ENCODE data around the gene CFAP70. TPM values are rescaled to one million over a fixed set of nuclear protein-coding genes. Genes with fewer than 3 reads are reported as not detected.
"Not testable (repeated sequence)": the region's sequence is repeated elsewhere in the genome, so short reads cannot be mapped to it uniquely, and the experiment has no call there.

Gene CFAP70
- 0.18 TPM for polyA plus RNA-seq (2013, experiment 1 of 2; ENCODE audit: insufficient read length)
- 0.19 TPM for polyA plus RNA-seq (2013, experiment 2 of 2; ENCODE audit: insufficient read length)

DNA sequence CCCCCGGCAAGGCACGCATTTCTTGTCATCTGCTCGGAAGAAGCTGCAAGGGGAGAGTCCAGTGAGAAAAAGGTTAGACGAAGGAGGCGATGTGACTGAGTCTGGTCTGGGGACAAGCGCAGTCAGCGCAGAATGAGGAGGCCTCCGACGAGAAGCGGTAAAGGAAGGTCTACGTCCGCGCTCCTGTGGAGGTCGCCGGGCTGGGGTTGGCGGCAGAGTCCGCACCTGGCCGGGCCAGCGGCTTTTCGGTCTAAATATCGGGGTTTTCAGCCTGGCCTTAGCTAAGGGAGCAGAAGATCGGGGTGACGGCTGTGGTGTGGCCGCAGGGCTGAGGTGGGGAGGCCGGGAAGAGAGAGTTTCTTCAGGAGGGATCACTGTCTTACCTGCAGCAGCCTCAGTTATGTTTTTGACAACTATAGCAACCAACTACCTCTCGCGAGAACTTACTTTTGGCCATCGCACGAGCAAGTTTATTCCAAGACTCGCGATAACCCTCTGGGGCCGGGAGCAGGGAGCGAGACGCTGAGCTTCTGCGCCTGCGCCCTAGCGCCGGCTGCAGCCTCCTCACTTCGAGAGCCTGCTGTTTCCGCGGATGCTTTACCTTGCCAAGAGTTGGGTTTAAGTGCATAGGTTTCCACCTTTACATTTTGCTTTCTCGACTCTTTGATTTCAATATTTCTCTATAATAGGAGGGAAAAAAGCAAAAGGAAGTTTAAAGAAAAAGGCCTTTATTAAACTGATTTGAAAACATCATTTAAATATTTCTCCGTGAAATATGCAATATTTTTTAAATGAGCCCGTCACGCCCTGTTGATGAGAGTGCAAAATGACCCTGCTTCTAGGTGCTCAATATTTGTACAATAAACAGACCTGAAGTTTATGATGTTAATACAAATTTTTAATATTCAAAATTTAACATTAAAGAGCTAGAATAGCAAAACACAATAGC lies at the start of gene CFAP70:
CFAP70 (minus strand) TSS at position 534 of the 949 bp plus-strand sequence. CDS start 4,068 bp downstream, outside the sequence.
- DNase-seq: peak; percentile 96

DNA sequence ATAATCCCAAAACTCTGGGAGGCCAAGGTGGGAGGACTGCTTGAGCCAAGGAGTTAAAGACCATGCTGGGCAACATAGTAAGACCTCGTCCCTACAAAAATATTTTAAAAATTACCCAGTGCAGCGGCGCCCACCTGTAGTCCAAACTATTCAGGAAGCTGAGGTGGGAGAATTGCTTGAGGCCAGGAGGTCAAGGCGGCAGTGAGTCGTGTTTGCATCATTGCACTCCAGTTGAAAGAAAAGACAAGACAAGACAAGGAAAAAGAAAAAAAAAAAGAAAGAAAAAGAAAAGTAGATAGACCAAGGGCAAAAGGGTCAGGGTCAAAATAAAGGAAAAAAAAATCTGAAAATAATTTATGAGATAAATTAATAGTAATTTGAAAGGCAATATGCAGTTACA lies 49.4 kb upstream of the CFAP70 start:
- no peak for DNase-seq

DNA sequence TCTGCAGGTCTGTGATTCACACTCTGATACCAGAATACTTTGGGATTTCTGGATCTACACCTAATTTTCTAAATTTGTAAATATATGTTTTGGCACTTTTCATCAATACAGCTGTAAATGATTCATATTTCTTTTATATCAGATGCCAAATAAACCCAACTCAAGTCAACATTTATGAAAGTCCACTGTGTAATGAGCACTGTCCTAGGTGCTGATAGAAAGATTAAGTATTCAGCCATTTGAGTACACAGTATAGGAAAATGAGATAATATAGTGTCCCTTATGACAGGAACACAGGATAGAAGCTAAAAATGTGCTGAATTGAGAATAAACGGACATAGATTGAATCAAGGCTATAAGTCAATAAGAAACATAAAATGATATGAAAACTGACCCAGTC lies 48.8 kb upstream of the CFAP70 start:
- no peak for DNase-seq

DNA sequence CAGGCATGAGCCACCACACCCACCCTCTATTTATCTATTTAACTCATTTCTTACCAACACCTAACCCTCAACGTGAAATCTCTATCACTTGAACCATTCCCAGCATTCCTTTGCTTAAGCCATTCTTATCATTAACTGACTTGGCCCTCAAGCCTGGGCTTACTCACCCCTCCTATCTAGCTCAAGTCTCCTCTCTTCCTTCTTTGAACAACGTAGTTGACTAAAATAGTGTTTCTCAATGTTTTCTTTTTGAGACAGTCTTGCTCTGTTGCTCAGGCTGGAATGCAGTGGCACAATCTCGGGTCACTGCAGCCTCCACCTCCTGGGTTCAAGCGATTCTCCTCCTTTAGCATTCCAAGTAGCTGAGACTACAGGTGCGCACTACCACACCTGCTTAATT lies 48.2 kb upstream of the CFAP70 start:
- no peak for DNase-seq

DNA sequence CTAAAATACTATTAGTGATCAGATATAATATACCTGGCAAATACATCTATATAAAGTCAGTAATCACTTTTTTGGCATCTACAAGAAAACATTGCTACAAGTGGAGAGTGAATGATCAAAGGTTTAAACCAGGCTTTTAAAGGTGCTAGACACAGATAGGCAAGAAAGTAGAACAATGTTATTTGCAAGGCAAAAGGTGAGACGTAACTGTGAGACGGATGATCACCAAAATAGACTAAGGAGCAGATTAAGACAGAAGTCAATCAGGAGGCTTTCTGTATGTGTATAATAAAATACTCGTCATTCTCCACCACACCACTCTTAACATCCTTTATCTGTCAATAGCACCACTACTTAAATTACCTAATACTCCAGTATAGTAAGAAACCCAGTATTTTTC lies 46.9 kb upstream of the CFAP70 start:
- DNase-seq: no peak

DNA sequence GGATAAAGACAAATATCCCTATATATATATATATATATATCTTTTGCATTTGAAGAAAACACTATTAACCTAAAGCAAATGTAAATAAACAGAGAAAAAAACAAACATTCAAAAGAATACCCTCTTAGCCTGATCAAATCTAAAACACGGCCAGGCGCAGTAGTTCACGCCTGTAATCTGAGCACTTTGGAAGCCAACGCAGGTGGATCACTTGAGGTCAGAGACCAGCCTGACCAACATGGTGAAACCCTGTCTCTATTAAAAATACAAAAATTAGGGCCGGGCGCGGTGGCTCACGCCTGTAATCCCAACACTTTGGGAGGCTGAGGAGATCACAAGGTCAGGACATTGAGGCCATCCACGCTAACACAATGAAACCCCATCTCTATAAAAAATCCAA lies 46.0 kb upstream of the CFAP70 start:
- DNase-seq: no peak

DNA sequence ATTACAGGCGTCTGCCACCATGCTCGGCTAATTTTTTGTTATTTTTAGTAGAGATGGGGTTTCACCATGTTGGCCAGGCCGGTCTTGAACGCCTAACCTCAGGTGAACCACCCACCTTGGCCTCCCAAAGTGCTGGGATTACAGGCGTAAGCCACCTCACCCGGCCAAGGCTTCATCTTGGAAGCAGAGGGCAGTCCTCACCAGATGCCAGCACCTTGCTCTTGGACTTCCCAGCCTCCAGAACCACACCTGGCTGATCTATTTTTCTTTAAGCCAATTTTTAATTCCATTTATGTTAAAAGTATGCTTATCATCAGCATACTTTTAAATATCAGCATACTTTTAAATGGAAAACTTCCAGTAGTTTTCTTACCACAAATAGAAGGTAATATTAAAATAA lies 43.0 kb upstream of the CFAP70 start:
- DNase-seq: no peak

DNA sequence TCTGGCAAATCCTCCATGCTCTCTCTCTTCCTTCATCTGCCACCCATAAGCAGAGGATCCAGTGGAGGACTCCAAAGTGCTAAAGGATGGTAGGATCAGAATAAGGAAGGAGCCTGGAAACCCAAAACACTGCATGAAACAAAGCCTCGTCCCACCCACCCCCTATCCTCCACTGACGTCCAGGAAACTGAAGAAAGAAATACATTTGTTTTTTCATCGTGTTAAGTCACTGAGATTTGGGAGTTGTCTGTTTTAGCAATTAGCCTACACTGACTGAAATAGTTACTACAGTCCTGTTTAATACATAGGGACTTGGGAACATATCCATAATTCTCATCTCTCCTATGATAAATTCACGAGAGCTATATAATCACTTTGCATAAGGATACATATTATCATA lies 40.4 kb upstream of the CFAP70 start:
- DNase-seq: no peak

DNA sequence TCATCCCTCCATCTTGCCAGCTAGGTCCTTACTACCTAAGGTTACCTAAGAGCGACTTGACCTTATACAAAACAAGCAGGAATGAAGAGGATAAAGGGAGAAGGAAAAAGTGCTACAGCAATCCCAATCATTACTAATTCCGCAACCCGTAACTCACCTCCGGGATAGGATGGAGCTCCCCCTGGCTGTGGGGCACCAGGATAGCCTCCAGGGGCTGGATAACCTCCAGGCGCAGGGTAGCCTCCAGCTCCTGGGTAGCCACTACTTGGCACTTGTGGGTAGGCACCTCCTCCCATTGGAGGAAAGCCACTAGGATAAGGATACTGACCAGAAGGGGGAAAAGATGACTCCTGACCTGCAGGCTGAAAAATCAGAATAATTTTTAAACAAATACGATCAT lies 39.4 kb upstream of the CFAP70 start:
- DNase-seq: no peak

DNA sequence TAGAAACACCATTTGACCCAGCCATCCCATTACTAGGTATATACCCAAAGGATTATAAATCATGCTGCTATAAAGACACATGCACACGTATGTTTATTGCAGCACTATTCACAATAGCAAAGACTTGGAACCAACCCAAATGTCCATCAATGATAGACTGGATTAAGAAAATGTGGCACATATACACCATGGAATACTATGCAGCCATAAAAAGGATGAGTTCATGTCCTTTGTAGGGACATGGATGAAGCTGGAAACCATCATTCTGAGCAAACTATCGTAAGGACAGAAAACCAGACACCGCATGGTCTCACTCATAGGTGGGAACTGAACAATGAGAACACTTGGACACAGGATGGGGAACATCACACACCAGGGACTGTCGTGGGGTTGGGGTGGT lies 35.7 kb upstream of the CFAP70 start:
- not testable (repeated sequence) for DNase-seq

DNA sequence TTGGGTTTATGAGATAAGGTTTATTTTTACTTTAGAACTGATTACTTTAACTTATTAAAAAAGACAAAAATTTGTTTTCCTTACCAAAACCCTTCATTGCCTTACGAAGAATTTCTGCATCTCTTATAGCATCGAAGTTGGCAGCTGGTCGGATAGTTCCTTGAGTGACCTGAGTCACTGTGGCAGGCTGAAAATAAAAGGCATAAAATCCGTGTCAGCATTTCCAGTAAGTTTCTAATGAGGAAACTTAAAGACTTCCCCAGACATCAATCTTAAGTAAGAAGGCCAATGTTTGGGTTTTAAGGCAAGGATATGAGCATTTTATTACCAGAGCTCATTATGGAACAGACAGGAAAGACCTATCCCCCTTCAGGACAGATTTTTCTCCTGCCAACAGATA lies 29.6 kb upstream of the CFAP70 start:
- no peak for DNase-seq

DNA sequence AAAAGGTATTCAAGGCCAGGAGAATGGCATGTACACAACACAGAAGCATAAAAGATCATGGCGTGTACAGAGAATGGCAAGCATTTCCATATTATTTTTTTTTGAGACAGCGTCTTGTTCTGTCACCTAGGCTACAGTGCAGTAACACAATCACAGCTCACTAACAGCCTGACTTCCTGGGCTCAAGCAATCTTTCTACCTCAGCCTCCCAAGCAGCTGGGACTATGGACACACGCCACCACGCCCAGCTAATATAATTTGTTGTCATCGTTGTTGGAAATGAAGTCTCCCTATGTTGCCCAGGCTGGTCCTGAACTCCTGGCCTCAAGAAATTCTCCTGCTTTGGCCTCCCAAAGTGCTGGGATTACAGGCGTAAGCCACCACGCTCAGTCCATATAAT lies 27.9 kb upstream of the CFAP70 start:
- DNase-seq: no peak

DNA sequence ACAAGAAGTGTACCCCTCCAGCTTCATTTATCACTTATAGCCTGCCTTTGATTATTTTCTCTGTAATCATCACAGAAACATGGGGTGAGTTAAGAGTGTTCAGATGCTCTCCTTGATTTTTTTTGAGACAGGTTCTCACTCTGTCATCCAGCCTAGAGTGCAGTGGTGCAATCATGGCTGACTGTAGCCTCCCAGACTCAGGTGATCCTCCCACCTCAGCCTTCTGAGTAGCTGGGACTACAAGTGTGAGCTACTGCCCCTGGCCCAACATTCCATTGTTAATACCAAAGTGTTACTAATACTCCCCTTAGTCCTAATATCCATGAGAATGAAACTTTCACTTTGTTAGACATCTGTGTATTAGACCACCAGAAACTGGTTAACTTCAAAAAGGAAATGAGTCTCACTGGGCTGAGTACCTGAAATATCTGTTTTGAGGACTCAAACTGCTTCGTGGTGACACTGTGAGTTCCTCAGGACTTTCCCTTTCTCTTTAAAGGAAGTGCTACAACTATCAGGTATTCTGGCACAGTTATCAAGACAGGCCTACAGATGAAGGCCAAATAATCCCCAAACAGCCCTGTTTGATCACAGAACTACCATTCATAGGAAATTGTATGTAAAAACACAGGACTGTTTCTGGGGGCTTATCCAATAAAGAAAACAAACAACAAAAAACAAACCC lies 20.5 kb upstream of the CFAP70 start:
- no peak for DNase-seq

DNA sequence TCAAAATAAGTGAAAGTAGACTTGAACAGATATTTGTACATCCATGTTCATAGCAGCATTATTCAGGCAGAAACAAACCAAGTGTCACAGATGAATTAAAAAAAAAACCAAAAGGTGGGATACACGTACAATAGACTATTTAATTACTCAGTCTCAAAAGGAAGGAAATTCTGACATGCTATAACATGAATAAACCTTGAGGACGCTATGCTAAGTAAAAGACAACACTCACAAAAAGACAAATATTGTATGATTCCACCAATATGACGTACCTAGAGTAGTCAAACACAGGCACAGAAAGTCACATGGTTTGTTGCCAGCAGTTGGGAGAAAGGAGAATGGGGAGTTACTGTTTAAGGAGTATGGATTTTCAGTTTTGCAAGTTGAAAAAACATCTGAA lies 18.0 kb upstream of the CFAP70 start:
- DNase-seq: no peak

DNA sequence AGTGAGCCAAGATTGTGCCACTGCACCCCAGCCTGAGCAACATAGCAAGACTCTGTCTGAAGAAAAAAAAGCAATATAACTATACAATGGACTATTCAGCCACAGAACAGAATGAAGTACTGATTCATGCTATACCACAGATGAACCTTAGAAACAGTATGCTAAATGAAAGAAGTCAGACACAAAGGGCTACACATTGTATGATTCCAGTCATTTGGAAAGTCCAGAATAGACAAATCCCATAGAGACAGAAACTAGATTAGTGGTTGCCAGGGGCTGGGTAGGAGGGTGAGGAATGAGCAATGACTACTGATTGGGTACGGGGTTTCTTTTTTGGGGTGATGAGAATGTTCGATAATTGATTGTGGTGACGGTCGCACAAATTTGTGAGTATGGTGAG lies 9.6 kb upstream of the CFAP70 start:
- no peak for DNase-seq

DNA sequence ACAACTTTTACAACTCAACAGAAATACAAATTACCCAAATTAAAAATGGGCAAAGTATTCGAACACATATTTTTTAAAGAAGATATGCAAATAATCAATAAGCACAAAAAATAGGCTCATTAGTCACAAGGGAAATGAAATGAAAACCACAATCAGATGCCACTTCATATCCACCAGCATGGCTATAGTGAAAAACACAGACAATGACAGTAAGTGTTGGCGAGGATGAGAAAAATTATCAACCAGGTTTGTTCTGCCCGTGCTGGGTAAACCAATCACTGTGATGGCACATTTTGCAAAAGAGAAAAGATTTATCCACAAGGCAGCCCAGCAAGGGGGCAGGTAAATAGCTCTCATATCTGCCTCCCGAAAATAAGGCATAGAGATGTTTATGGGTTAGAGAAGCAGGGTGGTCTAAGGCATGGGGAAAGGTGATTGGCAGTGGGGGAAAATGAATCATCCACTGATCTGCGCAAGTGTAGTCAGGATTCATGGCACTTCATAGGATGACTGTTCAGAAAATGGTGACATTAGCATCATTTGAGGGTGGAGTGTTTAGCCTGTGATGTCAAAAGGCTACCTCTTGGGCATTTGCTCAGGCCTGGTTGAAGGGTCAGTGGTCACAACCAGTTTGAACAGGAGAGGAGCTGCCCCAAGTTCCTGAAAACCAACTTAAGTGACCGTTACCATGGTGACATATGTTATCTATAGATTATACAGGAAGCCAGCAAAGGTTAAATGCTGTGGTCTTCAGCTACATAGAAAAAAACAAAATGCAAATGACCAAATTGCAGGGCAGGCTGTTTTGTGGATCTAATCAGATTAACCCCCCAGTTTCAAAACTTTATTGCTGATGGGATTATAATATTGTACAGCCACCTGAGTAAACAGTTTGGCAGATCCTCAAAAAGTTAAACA lies 8.0 kb upstream of the CFAP70 start:
- DNase-seq: no peak

DNA sequence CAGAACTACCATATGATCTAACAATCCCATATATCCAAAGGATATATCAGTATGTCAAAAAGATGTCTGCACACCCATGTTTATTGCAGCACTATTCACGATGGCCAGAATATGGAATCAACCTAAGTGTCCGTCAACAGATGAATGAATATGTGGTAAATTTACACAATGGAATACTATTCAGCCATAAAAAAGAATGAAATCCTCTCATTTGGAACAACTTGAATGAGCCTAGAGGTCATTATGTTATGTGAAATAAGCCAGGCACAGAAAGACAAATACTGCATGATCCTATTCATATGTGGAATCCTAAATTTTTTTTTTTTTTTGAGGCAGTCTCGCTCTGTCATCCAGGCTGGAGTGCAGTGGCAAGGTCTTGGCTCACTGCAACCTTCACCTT lies 6.3 kb upstream of the CFAP70 start:
- DNase-seq: no peak

DNA sequence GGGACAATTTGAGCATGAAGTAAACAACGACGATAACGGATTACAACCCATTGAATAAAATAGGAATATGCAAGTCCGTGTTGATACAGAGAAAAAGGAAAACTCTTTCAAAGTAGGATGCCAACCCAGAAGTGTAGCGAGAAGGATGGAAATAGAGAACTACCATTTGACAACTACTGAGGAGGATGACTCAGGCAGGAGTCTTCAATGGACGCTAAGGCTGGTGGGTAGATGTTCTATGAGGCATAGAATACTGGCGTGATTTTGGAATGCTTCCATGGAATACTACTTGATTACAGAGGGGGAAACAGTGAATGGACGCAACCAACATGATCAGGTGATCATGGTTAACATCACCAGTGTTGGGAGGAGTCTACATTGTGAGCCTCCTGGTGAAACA lies 828 bp upstream of the CFAP70 start:
- no peak for DNase-seq

DNA sequence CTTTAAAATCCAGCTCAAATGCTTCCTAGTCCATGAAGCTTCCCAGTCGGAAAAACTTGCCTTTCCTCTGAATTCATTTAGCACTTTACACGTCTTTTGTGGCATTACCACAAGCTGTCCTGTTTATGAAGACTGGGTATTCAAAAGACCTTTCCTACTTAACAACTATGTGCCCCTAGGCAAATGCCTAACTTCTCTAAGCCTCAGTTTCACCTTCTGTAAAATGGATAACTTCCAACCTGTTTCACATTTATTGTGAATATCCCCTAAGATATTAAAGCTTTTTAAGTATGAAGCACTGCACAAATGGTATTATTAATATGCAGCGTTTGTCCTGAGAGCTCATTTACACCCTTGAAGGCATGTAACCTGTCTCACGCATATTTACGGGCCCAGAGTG lies 843 bp downstream of the CFAP70 start:
- DNase-seq: no peak

DNA sequence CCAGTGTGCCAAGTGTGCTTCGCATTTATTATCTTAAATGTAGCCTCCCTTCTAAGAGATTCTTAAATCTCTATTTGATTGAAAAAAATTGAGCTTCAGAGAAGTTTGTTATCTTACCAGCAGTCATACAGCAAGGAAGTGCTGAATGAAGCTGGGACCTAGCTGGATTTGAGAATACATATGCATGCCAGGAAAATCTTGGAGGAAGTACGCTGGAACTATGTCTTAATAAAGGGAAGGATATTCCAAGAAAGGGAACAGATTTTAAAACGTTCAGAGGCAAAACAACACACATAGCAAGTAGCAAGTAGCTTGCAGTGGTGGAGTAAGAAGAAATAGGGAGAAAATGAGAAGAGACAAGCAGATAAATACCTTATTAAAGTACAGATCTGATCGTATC lies 1.5 kb downstream of the CFAP70 start:
- no peak for DNase-seq

DNA sequence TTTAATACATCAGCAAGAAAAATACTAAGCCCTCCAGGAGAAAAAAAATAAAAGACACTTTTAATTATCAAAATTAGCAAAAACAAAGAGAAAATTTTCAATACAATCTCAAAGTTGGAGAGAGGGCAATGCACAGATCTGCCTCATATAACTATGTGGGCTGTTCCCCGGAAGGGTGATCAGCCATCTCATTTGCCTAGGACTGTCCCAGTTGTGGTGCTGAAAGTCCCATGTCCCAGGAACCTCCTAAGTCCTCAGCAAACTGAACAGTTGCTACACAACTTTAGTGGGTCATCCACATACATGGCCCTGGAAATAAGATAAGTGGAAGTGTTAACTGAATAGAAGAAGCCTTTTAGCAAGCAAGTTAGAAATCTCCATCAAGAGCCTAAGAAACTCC lies 14.4 kb downstream of the CFAP70 start:
- no peak for DNase-seq

DNA sequence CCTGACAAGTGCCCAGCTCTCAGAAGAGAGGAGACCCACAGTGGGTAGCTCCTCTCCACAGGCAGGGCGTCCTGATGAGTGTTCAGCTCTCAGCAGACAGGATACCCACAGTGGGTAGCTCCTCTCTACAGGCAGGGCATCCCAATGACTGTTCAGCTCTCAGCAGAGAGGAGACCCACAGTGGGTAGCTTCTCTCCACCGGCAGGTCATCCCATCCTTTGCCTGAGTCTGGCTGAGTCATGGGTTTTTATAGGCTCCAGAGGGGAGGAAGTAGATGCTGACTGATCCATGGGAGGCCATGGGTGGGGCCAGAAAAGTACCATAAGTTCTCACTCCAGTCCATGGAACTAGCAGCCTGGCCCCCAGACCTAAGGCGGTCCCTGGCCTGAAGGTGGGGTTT lies 18.5 kb downstream of the CFAP70 start:
- DNase-seq: no peak

DNA sequence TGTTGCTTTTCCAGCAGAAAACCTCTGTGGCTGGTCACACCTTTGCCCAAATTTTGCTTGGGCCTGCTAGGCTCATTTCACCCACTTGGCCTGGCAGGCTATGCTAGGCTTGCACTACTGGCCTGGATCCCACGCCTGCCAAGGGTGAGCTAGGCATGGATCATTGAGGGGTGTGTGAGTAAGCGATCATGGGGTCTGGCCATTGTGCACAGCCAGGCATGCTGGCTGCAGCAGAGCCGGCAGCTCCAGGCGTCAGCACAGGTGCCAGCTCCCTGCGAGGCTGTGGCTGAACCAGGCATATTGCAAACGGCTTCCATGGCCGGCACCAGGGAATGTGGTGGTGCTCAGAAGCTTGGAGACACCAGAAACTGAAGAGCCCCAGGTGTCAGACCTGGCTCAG lies 19.2 kb downstream of the CFAP70 start:
- DNase-seq: no peak
